Tibial nerve (tissue), 3 donors: ENCODE data around the gene NDUFB10.

ENCODE experiments used
- POLR2A ChIP-seq, 2 donors: fragments of 450-650 bp; IDR thresholded peaks; one replicate each; pipeline ENCODE4 v1.6.1; 2017; ENCODE audit warnings: antibody characterized with exemption in 2 of 2, mild to moderate bottlenecking in 2 of 2, moderate library complexity in 2 of 2
- TF ChIP-seq, protein P1 (sequence below), 5 experiments: fragments of 200-600 bp in 3 of 5; fragments of 450-650 bp in 2 of 5; sonication (generic) in 3 of 5; IDR thresholded peaks; one replicate each; pipeline ENCODE4 v1.5.1; 2016 to 2019; ENCODE audit warnings: antibody characterized with exemption in 5 of 5, mild to moderate bottlenecking in 3 of 5, moderate library complexity in 2 of 5

DNA sequence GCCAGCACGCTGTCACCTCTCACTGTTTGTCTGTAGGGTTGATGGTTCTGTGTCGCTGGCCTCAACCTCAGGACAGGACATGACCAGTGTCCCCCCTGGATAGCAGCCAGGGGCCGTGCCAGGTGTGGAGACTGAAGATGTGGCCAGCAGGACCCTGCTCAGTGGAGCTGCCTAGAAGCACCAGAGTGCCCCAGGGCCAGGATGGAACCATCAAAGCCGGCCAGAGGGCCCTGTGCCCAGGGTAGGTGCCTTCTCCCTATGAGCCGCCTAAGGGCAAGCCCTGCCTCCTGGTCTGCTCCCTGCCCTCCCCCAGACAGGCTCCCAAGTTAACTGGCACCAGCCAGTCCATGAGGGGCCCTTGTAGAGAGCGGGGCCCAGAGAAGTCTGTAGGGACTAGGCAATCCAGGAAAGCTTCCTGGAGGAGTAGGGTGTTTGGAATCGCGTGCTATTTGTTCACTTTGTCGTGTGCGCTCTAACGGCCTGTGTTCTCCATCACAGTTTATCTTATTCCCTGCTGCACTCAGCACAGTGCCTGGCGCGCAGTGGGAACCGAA is 546 bp upstream of the NDUFB10 start:
- TF ChIP-seq, protein P1, sequence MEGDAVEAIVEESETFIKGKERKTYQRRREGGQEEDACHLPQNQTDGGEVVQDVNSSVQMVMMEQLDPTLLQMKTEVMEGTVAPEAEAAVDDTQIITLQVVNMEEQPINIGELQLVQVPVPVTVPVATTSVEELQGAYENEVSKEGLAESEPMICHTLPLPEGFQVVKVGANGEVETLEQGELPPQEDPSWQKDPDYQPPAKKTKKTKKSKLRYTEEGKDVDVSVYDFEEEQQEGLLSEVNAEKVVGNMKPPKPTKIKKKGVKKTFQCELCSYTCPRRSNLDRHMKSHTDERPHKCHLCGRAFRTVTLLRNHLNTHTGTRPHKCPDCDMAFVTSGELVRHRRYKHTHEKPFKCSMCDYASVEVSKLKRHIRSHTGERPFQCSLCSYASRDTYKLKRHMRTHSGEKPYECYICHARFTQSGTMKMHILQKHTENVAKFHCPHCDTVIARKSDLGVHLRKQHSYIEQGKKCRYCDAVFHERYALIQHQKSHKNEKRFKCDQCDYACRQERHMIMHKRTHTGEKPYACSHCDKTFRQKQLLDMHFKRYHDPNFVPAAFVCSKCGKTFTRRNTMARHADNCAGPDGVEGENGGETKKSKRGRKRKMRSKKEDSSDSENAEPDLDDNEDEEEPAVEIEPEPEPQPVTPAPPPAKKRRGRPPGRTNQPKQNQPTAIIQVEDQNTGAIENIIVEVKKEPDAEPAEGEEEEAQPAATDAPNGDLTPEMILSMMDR (IDR thresholded peaks at IDR 0.05), result no peak
- TF ChIP-seq POLR2A (IDR thresholded peaks at IDR 0.05), result no peak
